Hepatic stellate cell (primary cell): Measurements from ENCODE around the gene EEF1A2.
A peak's percentile ranks its signal among the peaks of the same experiment; 100 is the strongest.

Experiments
- DNase-seq: peaks from one replicate; pipeline ENCODE4 v3.0.0; 2011; ENCODE audit warnings: low spot score

The EEF1A2 gene

DNA sequence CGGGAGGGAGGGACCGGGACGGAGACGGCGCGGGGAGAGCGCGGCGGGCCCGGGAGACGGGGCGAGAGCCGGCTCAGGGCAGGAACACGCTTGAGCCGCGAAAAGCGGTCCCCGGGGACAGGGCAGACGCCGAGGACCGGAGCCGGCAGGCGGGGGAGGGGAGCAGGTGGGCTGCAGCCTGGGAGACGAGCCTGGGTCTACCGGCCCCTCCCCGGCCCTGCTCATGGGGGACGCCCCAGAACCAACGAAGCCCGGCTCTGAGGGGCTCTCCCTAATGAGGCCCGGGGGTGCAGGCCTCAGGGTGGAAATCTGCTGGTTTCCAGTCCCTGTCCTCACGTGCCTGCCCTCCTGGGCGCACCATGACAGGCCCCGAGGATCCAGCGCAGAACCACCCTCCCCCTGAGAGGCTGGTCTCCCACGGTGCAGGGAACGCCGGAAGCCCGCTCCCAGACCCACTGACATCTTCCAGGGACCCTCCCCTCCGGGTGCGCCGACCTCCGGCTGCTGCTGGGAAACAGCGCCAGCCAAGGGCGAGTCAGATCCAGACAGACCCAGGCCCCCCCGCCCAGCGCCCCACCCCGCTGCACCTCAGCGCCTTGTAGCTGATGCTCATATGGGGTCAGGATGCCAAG is 571 bp upstream of the EEF1A2 start:
- DNase-seq = no peak

GRCh38 chr20:63497946-63498935 is 642 bp downstream of the EEF1A2 start:
- DNase-seq = peak; percentile 62

GRCh38 chr20:63497138-63497945 is 1.5 kb downstream of the EEF1A2 start:
- DNase-seq = no peak

- no peak for DNase-seq
Observed at GRCh38 chr20:63496596-63497120, 2.2 kb downstream of the EEF1A2 start.

GRCh38 chr20:63495741-63496595 is 2.9 kb downstream of the EEF1A2 start:
- peak; percentile 75 for DNase-seq

GRCh38 chr20:63495167-63495720 is 3.6 kb downstream of the EEF1A2 start:
- DNase-seq = no peak

GRCh38 chr20:63494420-63495166 is 4.3 kb downstream of the EEF1A2 start:
- no peak for DNase-seq

GRCh38 chr20:63494084-63494419 is 4.8 kb downstream of the EEF1A2 start:
- no peak for DNase-seq

DNA sequence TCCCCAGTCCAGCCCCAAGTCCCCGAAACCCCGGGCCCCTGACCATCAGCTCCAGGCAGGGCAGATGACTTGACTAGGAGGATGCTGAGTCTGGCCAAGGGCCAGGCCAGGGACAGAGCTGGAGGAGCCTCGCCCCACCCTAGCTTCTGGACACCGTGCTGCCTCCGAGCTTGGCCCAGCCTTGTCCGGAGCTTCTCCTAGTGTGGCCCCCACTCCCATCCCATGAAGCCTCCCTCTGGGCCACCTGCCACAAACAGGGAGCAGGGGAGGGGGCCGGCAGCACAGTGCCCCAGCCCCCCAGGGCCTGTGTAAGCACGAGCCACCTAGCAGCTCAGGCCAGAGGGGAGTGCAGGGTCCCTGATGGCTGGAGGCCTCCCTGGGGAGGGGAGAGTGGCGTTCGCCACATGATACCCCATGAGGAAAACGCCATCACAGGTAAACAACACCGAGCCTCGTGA is 5.3 kb downstream of the EEF1A2 start:
- no peak for DNase-seq

GRCh38 chr20:63492982-63493381 is 5.9 kb downstream of the EEF1A2 start:
- DNase-seq = no peak

DNA sequence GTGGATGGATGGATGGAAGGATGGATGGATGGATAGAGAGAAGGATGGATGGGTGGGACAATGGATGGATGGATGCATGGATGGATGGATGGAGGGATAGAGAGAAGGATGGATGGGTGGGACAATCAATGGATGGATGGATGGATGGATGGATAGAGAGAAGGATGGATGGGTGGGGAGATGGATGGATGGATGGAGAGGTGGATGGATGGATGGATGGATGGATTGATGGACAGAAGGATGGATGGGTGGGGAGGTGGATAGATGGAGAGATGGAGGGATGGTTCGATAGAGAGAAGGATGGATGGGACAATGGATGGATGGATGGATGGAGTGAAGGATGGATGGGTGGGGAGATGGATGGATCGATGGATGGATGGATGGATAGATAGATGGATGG is 6.4 kb downstream of the EEF1A2 start:
- no peak for DNase-seq

- DNase-seq = no peak
Observed at GRCh38 chr20:63491635-63492230, 7.2 kb downstream of the EEF1A2 start.

DNA sequence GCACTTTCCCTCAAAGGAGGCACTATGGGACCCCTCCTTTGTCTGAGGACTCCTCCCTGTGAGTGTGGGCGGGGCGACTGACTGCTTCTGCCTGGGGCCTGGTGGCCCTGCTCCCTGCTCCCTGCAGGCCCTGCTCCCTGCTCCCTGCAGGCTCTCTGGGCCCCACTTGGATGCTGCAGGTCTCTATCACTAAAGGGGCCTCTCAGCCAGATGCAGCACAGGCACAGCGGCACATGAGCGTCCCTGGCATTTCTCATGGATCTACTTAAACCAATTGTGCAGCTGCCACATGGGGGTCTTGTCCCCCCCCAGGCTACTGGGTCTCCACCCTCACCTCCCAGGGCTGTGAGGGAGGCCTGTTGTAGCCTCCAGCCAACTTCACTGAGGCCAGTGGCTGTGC is 7.8 kb downstream of the EEF1A2 start:
- DNase-seq = no peak

GRCh38 chr20:63490416-63490815 is 8.5 kb downstream of the EEF1A2 start:
- DNase-seq = no peak

GRCh38 chr20:63488315-63489251 is 10.3 kb downstream of the EEF1A2 start:
- no peak for DNase-seq

- no peak for DNase-seq
Observed at GRCh38 chr20:63487781-63488241, 11.1 kb downstream of the EEF1A2 start.

- no peak for DNase-seq
Observed at GRCh38 chr20:63487116-63487764, 11.6 kb downstream of the EEF1A2 start.

GRCh38 chr20:63486300-63486855 is 12.5 kb downstream of the EEF1A2 start:
- no peak for DNase-seq
